PC-9 (cell line): ENCODE measurements around the gene VWA8. TPM values are rescaled to one million over a fixed set of nuclear protein-coding genes. Genes with fewer than 3 reads are reported as not detected.

Experiments used
- BruUV-seq: library from RNA; stranded (reverse); fragments of 400-500 nt; replicated peaks from 2 replicates; lab custom pipeline; 2021; lab: Mats Ljungman, UMichigan
- CTCF ChIA-PET: fragments of 300-600 bp; sonication (Branson Sonifier 250); formaldehyde crosslinking; loops from one replicate; lab custom pipeline; 2022; ENCODE audit warnings: antibody characterized with exemption; lab: Charles Lee
- POLR2A ChIA-PET: fragments of 300-600 bp; sonication (Branson Sonifier 250); formaldehyde crosslinking; loops from one replicate; lab custom pipeline; 2022; ENCODE audit warnings: antibody characterized with exemption; ENCODE audit not compliant: unreplicated experiment; lab: Charles Lee
- DNase-seq, 2 experiments: peaks; one replicate each; pipeline versions ENCODE4 v3.0.0 to v3.0.0-alpha.2; 2015 to 2022; ENCODE audit warnings: mixed read lengths in 1 of 2
- H2AFZ ChIP-seq: fragments of 200-600 bp; sonication (generic); 2 replicates; pipeline ENCODE4 v1.8.1; 2017; ENCODE audit warnings: antibody characterized with exemption
- H3F3A ChIP-seq: fragments of 200-600 bp; sonication (generic); 2 replicates; pipeline ENCODE4 v1.8.1; 2017; ENCODE audit warnings: antibody characterized with exemption, mild to moderate bottlenecking, low read depth; ENCODE audit not compliant: insufficient read depth
- H3K27ac ChIP-seq: fragments of 200-600 bp; sonication (generic); 2 replicates; pipeline ENCODE4 v1.6.1; 2016; ENCODE audit warnings: mixed run types
- H3K27me3 ChIP-seq: fragments of 200-600 bp; sonication (generic); 2 replicates; pipeline ENCODE4 v1.6.1; 2016; ENCODE audit warnings: low read depth, mixed run types; ENCODE audit not compliant: insufficient read depth
- H3K36me3 ChIP-seq: fragments of 200-600 bp; sonication (generic); 2 replicates; pipeline ENCODE4 v1.6.1; 2016; ENCODE audit warnings: low read depth, mixed run types
- H3K4me1 ChIP-seq: fragments of 200-600 bp; sonication (generic); replicated peaks from 2 replicates; pipeline ENCODE4 v1.6.1; 2016; ENCODE audit warnings: mixed run types; ENCODE audit not compliant: insufficient read depth
- H3K4me2 ChIP-seq: fragments of 200-600 bp; sonication (generic); 2 replicates; pipeline ENCODE4 v1.6.1; 2017; ENCODE audit warnings: mixed run types
- H3K4me3 ChIP-seq: fragments of 200-600 bp; sonication (generic); 2 replicates; pipeline ENCODE4 v1.6.1; 2016; ENCODE audit warnings: mixed run types
- H3K79me2 ChIP-seq: fragments of 200-600 bp; sonication (generic); 2 replicates; pipeline ENCODE4 v1.6.1; 2017; ENCODE audit warnings: low read depth, mixed run types
- H3K9me2 ChIP-seq: fragments of 200-600 bp; sonication (generic); 2 replicates; pipeline ENCODE4 v1.8.1; 2017; ENCODE audit warnings: mild to moderate bottlenecking; ENCODE audit not compliant: insufficient read depth
- H3K9me3 ChIP-seq: fragments of 200-600 bp; sonication (generic); 2 replicates; pipeline ENCODE4 v1.8.1; 2016; ENCODE audit warnings: low read depth; ENCODE audit not compliant: insufficient read depth
- H4K20me1 ChIP-seq: fragments of 200-600 bp; sonication (generic); 2 replicates; pipeline ENCODE4 v1.8.1; 2017; ENCODE audit not compliant: insufficient read depth
- CTCF ChIP-seq: fragments of 200-600 bp; sonication (generic); conservative IDR thresholded peaks from 2 replicates; pipeline ENCODE4 v1.6.1; 2017; ENCODE audit warnings: mixed run types, antibody characterized with exemption, mild to moderate bottlenecking, moderate library complexity
- EZH2 ChIP-seq: fragments of 200-600 bp; sonication (generic); IDR thresholded peaks from 2 replicates; pipeline ENCODE4 v1.8.0; 2017; ENCODE audit warnings: antibody characterized with exemption, low read depth
- intact Hi-C: fragments of 100-400 bp; cut with micrococcal nuclease; formaldehyde crosslinking; loops from one replicate; pipeline ENCODE4 v1.10.0; 2022; ENCODE audit not compliant: unreplicated experiment
- total RNA-seq: library from RNA; stranded (reverse); gene quantifications from 2 replicates; pipeline ENCODE4 v1.2.3, GENCODE V29; 2021

VWA8 gene
- total RNA-seq, 1 experiment from 2014 or later = 14.1 TPM

GRCh38 chr13:41699759-41700158 is 261.1 kb downstream of the VWA8 start:
- DNase-seq = no peak
- ChIA-PET CTCF (no interaction called here), POLR2A (no interaction called here)
- no peak overlapping the region for H3K4me2 ChIP-seq
- no peak overlapping the region for H3K27ac ChIP-seq
- BruUV-seq = no TSS peak
- no peaks in the 10 kb centered on the region for H3K9me3 ChIP-seq
- H3K36me3 ChIP-seq = no peaks in the 10 kb centered on the region
- TF ChIP-seq CTCF (no peak), EZH2 (no peak)
- H3F3A ChIP-seq = peaks cover 21% of the 10 kb centered on the region
- intact Hi-C loops = no loop called here
- no peaks in the 10 kb centered on the region for H3K79me2 ChIP-seq
- peaks cover 26% of the 10 kb centered on the region for H3K4me1 ChIP-seq
- no peak overlapping the region for H3K4me3 ChIP-seq
- H3K27me3 ChIP-seq = no peaks in the 10 kb centered on the region
- H2AFZ ChIP-seq = no peak overlapping the region
- H3K9me2 ChIP-seq = no peaks in the 10 kb centered on the region
- no peaks in the 10 kb centered on the region for H4K20me1 ChIP-seq

DNA sequence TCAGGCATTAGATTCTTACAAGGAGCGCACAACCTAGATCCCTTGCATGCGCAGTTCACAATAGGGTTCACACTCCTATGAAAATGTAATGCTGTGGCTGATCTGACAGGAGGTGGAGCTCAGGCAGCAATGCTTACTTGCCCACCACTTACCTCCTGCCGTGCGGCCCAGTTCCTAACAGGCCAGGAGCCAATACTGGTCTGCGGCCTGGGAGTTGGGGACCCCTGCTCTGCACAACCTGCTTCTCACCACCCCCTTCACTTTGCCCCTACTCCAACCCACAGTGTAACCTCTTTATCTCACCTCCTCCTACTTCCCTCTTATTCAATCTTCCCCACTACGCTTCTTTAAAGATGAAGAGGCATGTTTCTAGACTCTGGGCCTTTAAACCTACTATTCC is 263.3 kb downstream of the VWA8 start:
- CTCF ChIA-PET = no interaction called here
- POLR2A ChIA-PET = no interaction called here
- Histone ChIP-seq H3K4me1 (peaks cover 37% of the 10 kb centered on the region), H3K9me3 (no peaks in the 10 kb centered on the region), H3K4me2 (0 out of 2 replicates have a peak overlapping the region, but pooled peaks have one; percentile 22), H3K27ac (peak overlapping the region; percentile 86), H2AFZ (no peak overlapping the region), H3K9me2 (no peaks in the 10 kb centered on the region), H3K4me3 (no peak overlapping the region), H3K79me2 (no peaks in the 10 kb centered on the region), H4K20me1 (no peaks in the 10 kb centered on the region), H3K36me3 (no peaks in the 10 kb centered on the region), H3K27me3 (no peaks in the 10 kb centered on the region), H3F3A (peaks cover 21% of the 10 kb centered on the region)
- BruUV-seq = no TSS peak
- no peak for TF ChIP-seq EZH2
- intact Hi-C loops = no loop called here
- no peak for DNase-seq

DNA sequence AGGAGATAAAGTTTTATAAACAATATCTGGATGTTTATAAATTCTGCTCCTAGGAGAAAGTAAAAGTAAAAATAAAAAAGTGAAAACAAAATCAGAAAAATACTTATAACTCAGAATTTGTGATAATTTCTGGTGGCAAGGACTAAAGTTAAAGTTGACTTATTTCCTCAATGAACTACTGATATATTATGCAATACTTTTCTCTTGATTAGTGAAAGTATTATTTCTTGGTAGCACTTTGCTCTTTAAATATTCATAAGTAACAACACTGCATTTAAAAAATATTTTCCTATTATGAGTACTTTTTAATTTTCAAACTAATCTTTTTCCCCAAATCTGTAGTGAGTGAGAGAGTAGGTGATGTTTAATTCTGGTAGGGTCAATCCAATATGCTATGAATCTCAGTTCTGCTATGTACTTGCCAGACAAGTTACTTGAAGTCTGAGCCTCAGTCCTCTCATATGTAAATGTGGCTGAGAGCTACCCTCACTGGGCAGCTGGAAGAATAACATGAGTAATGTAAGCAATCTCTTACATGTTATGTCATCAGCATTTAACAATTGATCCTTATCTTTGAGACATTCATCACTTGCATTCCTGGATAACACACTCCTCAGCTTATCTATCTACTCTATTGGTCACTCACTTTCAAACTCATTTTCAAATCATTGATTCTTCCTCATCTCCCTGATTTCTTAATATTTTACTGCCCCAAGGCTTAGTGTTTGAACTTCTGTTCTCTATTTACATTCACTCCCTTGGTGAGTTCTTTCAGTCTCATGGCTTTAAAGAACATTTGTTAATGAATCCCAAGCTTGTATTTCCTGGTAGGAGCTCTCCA is 264.5 kb downstream of the VWA8 start:
- peak overlapping the region; percentile 86 for H3K27ac ChIP-seq
- DNase-seq = peak; percentile 14 to 93

More for the DNA sequence above, 264.5 kb downstream of the VWA8 start:
- H4K20me1 ChIP-seq = no peaks in the 10 kb centered on the region
- no peaks in the 10 kb centered on the region for H3K9me3 ChIP-seq
- intact Hi-C loops = no loop called here
- H2AFZ ChIP-seq = no peak overlapping the region
- BruUV-seq = no TSS peak
- POLR2A ChIA-PET = no interaction called here
- peak overlapping the region; percentile 24 for H3K4me2 ChIP-seq
- CTCF ChIA-PET = no interaction called here
- H3K27me3 ChIP-seq = no peaks in the 10 kb centered on the region
- H3F3A ChIP-seq = peaks cover 21% of the 10 kb centered on the region
- H3K36me3 ChIP-seq = no peaks in the 10 kb centered on the region
- no peak overlapping the region for H3K4me3 ChIP-seq
- TF ChIP-seq CTCF (no peak), EZH2 (no peak)
- H3K79me2 ChIP-seq = no peaks in the 10 kb centered on the region
- no peaks in the 10 kb centered on the region for H3K9me2 ChIP-seq
- H3K4me1 ChIP-seq = peaks cover 37% of the 10 kb centered on the region
